Neuronal stem cell (in vitro differentiated cells): ENCODE data around the gene CUBN.
A peak's percentile ranks its signal among the peaks of the same experiment; 100 is the strongest.

Source experiments
- DNase-seq: peaks from one replicate; pipeline ENCODE4 v3.0.0-alpha.2; 2013; ENCODE audit warnings: low spot score
- H2AFZ ChIP-seq: one replicate; pipeline ENCODE4 v1.6.1; 2013; ENCODE audit warnings: mild to moderate bottlenecking, low read length, inconsistent platforms
- H2AK5ac ChIP-seq: 2 replicates; pipeline ENCODE4 v1.6.1; 2013; ENCODE audit warnings: low read depth, mild to moderate bottlenecking, inconsistent platforms, low read length, moderate library complexity, mixed read lengths
- H2BK120ac ChIP-seq: 2 replicates; pipeline ENCODE4 v1.6.1; 2013; ENCODE audit warnings: low read depth, mild to moderate bottlenecking, inconsistent platforms, low read length, moderate library complexity, mixed read lengths
- H2BK12ac ChIP-seq: one replicate; pipeline ENCODE4 v1.6.1; 2013; ENCODE audit warnings: low read length, inconsistent platforms
- H2BK15ac ChIP-seq: 2 replicates; pipeline ENCODE4 v1.6.1; 2013; ENCODE audit warnings: mild to moderate bottlenecking, low read length, inconsistent platforms, mixed read lengths
- H2BK5ac ChIP-seq: one replicate; pipeline ENCODE4 v1.6.1; 2013; ENCODE audit warnings: inconsistent platforms, mild to moderate bottlenecking, low read length, moderate library complexity
- H3K14ac ChIP-seq: one replicate; pipeline ENCODE4 v1.6.1; 2013; ENCODE audit warnings: low read length, inconsistent platforms
- H3K18ac ChIP-seq: 2 replicates; pipeline ENCODE4 v1.6.1; 2013; ENCODE audit warnings: low read length, inconsistent platforms
- H3K23ac ChIP-seq: 2 replicates; pipeline ENCODE4 v1.6.1; 2013; ENCODE audit warnings: low read depth, mild to moderate bottlenecking, mixed read lengths, low read length, inconsistent platforms; ENCODE audit not compliant: poor library complexity
- H3K27ac ChIP-seq: replicated peaks from 3 replicates; pipeline ENCODE4 v1.5.1; 2013; ENCODE audit warnings: low read length, inconsistent platforms
- H3K27me3 ChIP-seq, 3 experiments: 2 replicates each; pipeline ENCODE4 v1.6.1; 2013; ENCODE audit warnings: low read length in 3 of 3, mild to moderate bottlenecking in 2 of 3, inconsistent platforms in 1 of 3, low read depth in 1 of 3, mixed read lengths in 1 of 3, moderate library complexity in 1 of 3; ENCODE audit not compliant: control insufficient read depth in 3 of 3, insufficient read depth in 3 of 3
- H3K36me3 ChIP-seq, 2 donors: replicated peaks in 1 of 2; 2 replicates each; pipeline ENCODE4 v1.6.1; 2013; ENCODE audit warnings: low read length in 2 of 2; ENCODE audit not compliant: control insufficient read depth in 2 of 2, insufficient read depth in 2 of 2
- H3K4ac ChIP-seq: 2 replicates; pipeline ENCODE4 v1.6.1; 2013; ENCODE audit warnings: inconsistent platforms, mild to moderate bottlenecking, low read length, moderate library complexity
- H3K4me1 ChIP-seq, 2 donors: 1 replicate in 1 of 2; 2 replicates in 1 of 2; pipeline ENCODE4 v1.6.1; 2013; ENCODE audit warnings: low read length in 2 of 2, low read depth in 1 of 2; ENCODE audit not compliant: control insufficient read depth in 2 of 2, insufficient read depth in 1 of 2
- H3K4me2 ChIP-seq: one replicate; pipeline ENCODE4 v1.6.1; 2013; ENCODE audit warnings: mild to moderate bottlenecking, low read length, inconsistent platforms; ENCODE audit not compliant: insufficient read depth, poor library complexity, severe bottlenecking
- H3K4me3 ChIP-seq, 2 donors: 2 replicates each; pipeline ENCODE4 v1.5.1; 2013; ENCODE audit warnings: low read length in 2 of 2, mild to moderate bottlenecking in 2 of 2, inconsistent platforms in 1 of 2, moderate library complexity in 1 of 2
- H3K79me1 ChIP-seq: one replicate; pipeline ENCODE4 v1.6.1; 2013; ENCODE audit warnings: low read depth, mild to moderate bottlenecking, inconsistent platforms, low read length, moderate library complexity
- H3K9ac ChIP-seq: one replicate; pipeline ENCODE4 v1.6.1; 2013; ENCODE audit warnings: mild to moderate bottlenecking, low read depth, low read length, inconsistent platforms; ENCODE audit not compliant: poor library complexity
- H3K9me3 ChIP-seq, 2 donors: replicated peaks in 1 of 2; 2 replicates each; pipeline versions ENCODE3 to v1.6.1; 2013; ENCODE audit warnings: low read length in 2 of 2, mild to moderate bottlenecking in 2 of 2, inconsistent platforms in 1 of 2, low read depth in 1 of 2, mixed read lengths in 1 of 2, moderate library complexity in 1 of 2; ENCODE audit not compliant: control insufficient read depth in 2 of 2, insufficient read depth in 1 of 2
- H4K8ac ChIP-seq: one replicate; pipeline ENCODE4 v1.6.1; 2013; ENCODE audit warnings: low read depth, mild to moderate bottlenecking, inconsistent platforms, low read length, moderate library complexity
- H4K91ac ChIP-seq: one replicate; pipeline ENCODE4 v1.6.1; 2013; ENCODE audit warnings: low read length, low read depth, mild to moderate bottlenecking, inconsistent platforms; ENCODE audit not compliant: poor library complexity
- WGBS, 2 donors: extraction: QIAGEN DNeasy Blood & Tissue Kit; methylation state at CpG; one replicate each; pipeline ENCODE4 v1.1.7; 2013; ENCODE audit warnings: missing lambda C conversion rate in 2 of 2, mixed read lengths in 1 of 2; ENCODE audit not compliant: insufficient read length in 2 of 2, insufficient replicate concordance in 1 of 2; ENCODE audit errors: extremely low coverage in 2 of 2; 5-methylcytosine and 5-hydroxymethylcytosine counted together

CUBN gene

DNA sequence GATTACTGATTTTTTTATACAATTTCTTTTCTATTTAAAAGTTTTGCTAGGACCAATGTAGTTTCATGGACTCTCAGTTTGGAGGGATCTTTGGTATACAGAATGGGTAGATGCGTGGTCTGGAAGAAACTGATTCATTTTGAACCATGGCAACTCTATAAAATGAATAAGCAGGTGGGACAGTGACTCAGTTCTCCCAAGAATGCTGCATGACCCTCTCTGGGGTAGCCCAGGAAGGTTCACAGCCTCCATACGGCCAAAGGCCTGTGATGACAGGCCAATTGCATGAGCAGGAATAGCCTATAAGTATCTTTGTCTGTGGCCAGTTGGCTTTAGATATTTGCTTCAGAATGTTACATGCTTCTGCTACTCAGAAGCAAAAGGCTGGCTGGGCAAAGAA, 199.1 kb downstream of the CUBN start:
- H4K8ac ChIP-seq: no peak overlapping the region
- H3K18ac ChIP-seq: no peak overlapping the region
- H3K27ac ChIP-seq: no peak overlapping the region
- no CpG with 5 or more reads among the region's 2 CpGs for WGBS, 2 donors
- no peak overlapping the region for H3K4me3 ChIP-seq
- H3K4me2 ChIP-seq: no peak overlapping the region
- H2BK15ac ChIP-seq: no peak overlapping the region
- H2BK12ac ChIP-seq: no peak overlapping the region
- no peak overlapping the region for H2BK120ac ChIP-seq
- no peak overlapping the region for H3K23ac ChIP-seq
- no peaks in the 10 kb centered on the region for H3K27me3 ChIP-seq
- no peak overlapping the region for H4K91ac ChIP-seq
- H3K9ac ChIP-seq: no peak overlapping the region
- no peaks in the 10 kb centered on the region for H3K79me1 ChIP-seq
- H2BK5ac ChIP-seq: no peak overlapping the region
- no peak overlapping the region for H3K4ac ChIP-seq
- peaks cover 4 to 8% of the 10 kb centered on the region in 2 donors for H3K4me1 ChIP-seq
- DNase-seq: no peak
- no peak overlapping the region for H3K14ac ChIP-seq
- peaks cover 2 to 21% of the 10 kb centered on the region in 2 donors for H3K9me3 ChIP-seq
- no peak overlapping the region for H2AFZ ChIP-seq
- H3K36me3 ChIP-seq: no peaks in the 10 kb centered on the region
- H2AK5ac ChIP-seq: no peak overlapping the region

DNA sequence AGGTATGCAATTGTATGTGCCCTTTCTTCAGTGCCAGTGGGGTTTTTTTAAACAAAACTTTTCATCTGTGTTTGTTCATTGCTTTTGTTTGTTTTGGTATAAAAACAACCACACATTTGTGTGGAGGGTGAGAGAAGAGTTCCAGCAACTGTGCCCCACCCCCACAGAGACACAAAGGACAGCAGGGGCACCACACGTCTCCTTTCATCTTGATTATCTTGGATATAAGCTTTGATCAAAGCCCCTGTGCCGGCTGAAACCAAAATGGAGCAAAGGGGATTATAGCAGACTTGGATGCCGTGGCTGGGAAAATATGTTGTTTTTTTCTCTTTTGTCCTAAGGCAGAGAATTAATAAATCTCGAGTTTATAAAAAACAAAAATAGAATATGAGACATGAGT, 200.5 kb downstream of the CUBN start:
- no peak overlapping the region for H2BK120ac ChIP-seq
- H2BK15ac ChIP-seq: no peak overlapping the region
- H2BK12ac ChIP-seq: no peak overlapping the region
- no peak overlapping the region for H3K9ac ChIP-seq
- H3K9me3 ChIP-seq: peaks cover 0 to 17% of the 10 kb centered on the region in 2 donors
- no peak overlapping the region for H3K27ac ChIP-seq
- H2AK5ac ChIP-seq: no peak overlapping the region
- no peaks in the 10 kb centered on the region for H3K36me3 ChIP-seq
- H3K14ac ChIP-seq: no peak overlapping the region
- no peak overlapping the region for H4K8ac ChIP-seq
- H3K79me1 ChIP-seq: no peaks in the 10 kb centered on the region
- H3K23ac ChIP-seq: no peak overlapping the region
- no CpG with 5 or more reads among the region's 4 CpGs for WGBS, 2 donors
- no peak for DNase-seq
- no peak overlapping the region for H4K91ac ChIP-seq
- H2BK5ac ChIP-seq: no peak overlapping the region
- H3K4me3 ChIP-seq: no peak overlapping the region
- no peak overlapping the region for H3K18ac ChIP-seq
- H3K4ac ChIP-seq: no peak overlapping the region
- no peaks in the 10 kb centered on the region for H3K27me3 ChIP-seq
- H3K4me2 ChIP-seq: no peak overlapping the region
- H3K4me1 ChIP-seq: peaks cover 4 to 8% of the 10 kb centered on the region in 2 donors
- H2AFZ ChIP-seq: no peak overlapping the region

DNA sequence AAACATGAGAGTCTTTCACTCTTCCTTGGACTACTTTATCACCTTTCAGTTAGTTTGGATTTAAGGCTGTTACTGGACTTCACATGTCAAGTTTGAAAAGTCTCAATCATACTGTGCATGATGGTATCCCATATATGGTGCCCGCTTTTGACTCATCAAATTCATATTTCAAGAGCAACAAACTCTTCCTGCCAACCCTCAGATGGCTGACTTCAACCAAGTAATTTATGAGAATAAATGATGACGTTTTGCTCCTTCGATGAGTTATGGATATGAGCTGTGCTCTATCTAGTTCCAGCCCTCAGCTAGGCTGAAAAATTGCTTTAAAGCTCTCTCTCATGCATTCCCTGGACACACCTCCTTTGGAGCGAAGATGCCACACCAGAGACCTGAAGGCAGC, 202.1 kb downstream of the CUBN start:
- Histone ChIP-seq H3K4ac (no peak overlapping the region), H2BK15ac (no peak overlapping the region), H3K4me1 (peaks cover 4 to 8% of the 10 kb centered on the region in 2 donors), H3K23ac (no peak overlapping the region), H3K4me2 (no peak overlapping the region), H2AFZ (no peak overlapping the region), H2BK120ac (no peak overlapping the region), H3K27me3 (no peaks in the 10 kb centered on the region), H4K8ac (no peak overlapping the region), H4K91ac (no peak overlapping the region), H2BK5ac (no peak overlapping the region), H3K9ac (no peak overlapping the region), H3K79me1 (no peaks in the 10 kb centered on the region), H2AK5ac (no peak overlapping the region), H3K9me3 (peaks cover 0 to 9% of the 10 kb centered on the region in 2 donors), H2BK12ac (peak overlapping the region; percentile 94), H3K36me3 (no peaks in the 10 kb centered on the region), H3K18ac (no peak overlapping the region), H3K4me3 (no peak overlapping the region), H3K14ac (no peak overlapping the region), H3K27ac (no peak overlapping the region)
- WGBS, 2 donors: no CpG with 5 or more reads among the region's 4 CpGs
- DNase-seq: no peak

GRCh38 chr10:16923726-16924125, 205.9 kb downstream of the CUBN start:
- H2BK15ac ChIP-seq: no peak overlapping the region
- no peak overlapping the region for H3K4ac ChIP-seq
- H3K36me3 ChIP-seq: no peaks in the 10 kb centered on the region
- H3K9me3 ChIP-seq: no peaks in the 10 kb centered on the region
- H4K91ac ChIP-seq: no peak overlapping the region
- H3K18ac ChIP-seq: no peak overlapping the region
- no peak overlapping the region for H2BK12ac ChIP-seq
- no peak overlapping the region for H2BK120ac ChIP-seq
- WGBS, 2 donors: no CpG with 5 or more reads among the region's 3 CpGs
- no peaks in the 10 kb centered on the region for H3K79me1 ChIP-seq
- no peak overlapping the region for H3K4me3 ChIP-seq
- H3K4me2 ChIP-seq: no peak overlapping the region
- H2AK5ac ChIP-seq: no peak overlapping the region
- H2AFZ ChIP-seq: no peak overlapping the region
- H3K23ac ChIP-seq: no peak overlapping the region
- no peak overlapping the region for H3K27ac ChIP-seq
- no peak overlapping the region for H2BK5ac ChIP-seq
- no peak for DNase-seq
- no peaks in the 10 kb centered on the region for H3K27me3 ChIP-seq
- H3K9ac ChIP-seq: no peak overlapping the region
- H3K14ac ChIP-seq: no peak overlapping the region
- peaks cover 0 to under 1% of the 10 kb centered on the region in 2 donors for H3K4me1 ChIP-seq
- H4K8ac ChIP-seq: no peak overlapping the region
